ENCODE measurements around the gene KRTAP20-2. TPM values are rescaled to one million over a fixed set of nuclear protein-coding genes. Genes with fewer than 3 reads are reported as not detected.

Gene KRTAP20-2
- polyA plus RNA-seq (ENCODE audit: insufficient read length in 3 of 3) = not detected
- long read RNA-seq, donor 1 = 0 reads
- long read RNA-seq, donor 2 = 0 reads
- long read RNA-seq, donor 3 = 0 reads
- long read RNA-seq, donor 4 = 0 reads
- long read RNA-seq, donor 5 = 0 reads
- long read RNA-seq, donor 6 = 0 reads
- long read RNA-seq, donor 7 = 0 reads
- long read RNA-seq, donor 8 = 0 reads
- long read RNA-seq, donor 9 = 0 reads
- long read RNA-seq, donor 10 = 0 reads
- long read RNA-seq, donor 11 = 0 reads
- long read RNA-seq, donor 12 = 0 reads
- long read RNA-seq, donor 13 = 0 reads
- long read RNA-seq, donor 14 = 0 reads
- long read RNA-seq, donor 15 = 0 reads
- long read RNA-seq, donor 16 = 0 reads

GRCh38 chr21:30634906-30635305, at the start of gene KRTAP20-2:
Gene KRTAP20-2, plus strand, starts transcription at chr21:30635206. Its CDS starts 58 bp downstream, at chr21:30635264.
- DNase-seq (ENCODE audit: extremely low read depth in 1 of 11, low read depth in 9 of 11, low spot score in 4 of 11) = no peak

GRCh38 chr21:30590297-30590696, 44.7 kb upstream of the KRTAP20-2 start, which contains the start of gene KRTAP22-2:
Gene KRTAP22-2, minus strand, starts transcription at chr21:30590397.
- DNase-seq (ENCODE audit: extremely low read depth in 1 of 11, low read depth in 9 of 11, low spot score in 4 of 11) = no peak

DNA sequence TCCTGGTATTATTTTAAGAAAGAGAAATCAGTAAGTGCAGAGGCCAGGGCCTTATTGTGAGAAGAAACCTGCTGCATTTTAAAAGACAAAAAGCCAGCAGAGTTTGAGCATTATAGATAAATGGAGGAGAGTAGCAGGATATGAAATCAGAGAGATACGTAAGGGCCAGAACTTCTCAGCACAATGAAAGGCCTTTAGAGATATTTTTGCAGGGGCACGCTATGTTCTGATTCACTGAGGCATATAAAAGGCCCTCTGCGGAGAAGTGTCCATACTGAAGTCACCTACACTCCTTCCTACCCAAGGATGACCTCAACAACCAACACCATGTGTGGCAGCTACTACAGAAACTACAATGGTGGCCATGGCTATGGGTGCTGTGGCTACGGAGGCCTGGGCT, 42.9 kb upstream of the KRTAP20-2 start, which contains the start of gene KRTAP6-3:
Gene KRTAP6-3 (plus strand): TSS at position 301 of the 400 bp plus-strand sequence. CDS start 6 bp downstream, at position 307.
- no peak for DNase-seq (ENCODE audit: extremely low read depth in 1 of 11, low read depth in 9 of 11, low spot score in 4 of 11)

DNA sequence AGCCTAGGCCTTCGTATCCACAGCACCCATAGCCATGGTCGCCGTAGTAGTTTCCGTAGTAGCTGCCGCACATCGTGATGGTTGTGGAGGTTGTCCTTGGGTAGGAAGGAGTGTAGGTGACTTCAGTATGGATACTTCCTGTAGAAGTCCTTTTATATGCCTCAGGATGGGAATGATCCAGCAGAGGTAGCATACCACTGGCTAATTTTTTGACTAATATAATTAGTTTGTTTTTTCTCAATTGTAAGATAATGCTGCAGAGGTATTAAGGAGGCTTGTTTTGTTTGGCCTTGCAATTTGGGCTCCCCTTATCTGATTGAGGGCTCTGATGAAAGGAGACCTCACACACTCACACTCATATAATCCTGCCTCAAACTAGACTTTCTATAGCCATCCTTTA, 36.2 kb upstream of the KRTAP20-2 start, which contains the start of gene KRTAP6-2:
Gene KRTAP6-2 (minus strand): TSS at position 101 of the 400 bp plus-strand sequence. CDS start 28 bp downstream, at position 73.
- no peak for DNase-seq (ENCODE audit: extremely low read depth in 1 of 11, low read depth in 9 of 11, low spot score in 4 of 11)

- DNase-seq (ENCODE audit: extremely low read depth in 1 of 11, low read depth in 9 of 11, low spot score in 4 of 11) = no peak
Observed at GRCh38 chr21:30600787-30601186, 34.2 kb upstream of the KRTAP20-2 start, which contains the start of gene KRTAP22-1. Gene KRTAP22-1, plus strand, starts transcription at chr21:30601087.

DNA sequence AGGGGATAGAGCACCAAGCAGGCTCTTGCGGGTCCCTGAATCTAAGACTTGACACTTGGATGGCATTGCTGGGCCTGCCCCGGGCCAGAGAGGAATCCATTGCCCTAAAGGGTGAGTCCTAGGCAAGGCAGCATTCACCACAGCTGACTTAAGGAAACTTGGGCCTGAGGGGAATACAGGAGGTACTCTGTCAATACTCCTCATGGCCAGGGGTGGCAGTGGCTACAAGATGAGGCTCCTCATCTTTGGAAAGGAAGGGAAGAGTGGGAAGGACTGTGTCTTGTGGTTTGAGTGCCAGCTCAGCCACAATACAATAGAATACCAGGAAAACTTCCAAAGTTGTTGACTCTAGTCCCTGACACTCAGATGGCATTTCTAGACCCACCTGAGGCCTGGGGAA, 29.0 kb upstream of the KRTAP20-2 start:
- no peak for DNase-seq (ENCODE audit: extremely low read depth in 1 of 11, low read depth in 9 of 11, low spot score in 4 of 11)

DNA sequence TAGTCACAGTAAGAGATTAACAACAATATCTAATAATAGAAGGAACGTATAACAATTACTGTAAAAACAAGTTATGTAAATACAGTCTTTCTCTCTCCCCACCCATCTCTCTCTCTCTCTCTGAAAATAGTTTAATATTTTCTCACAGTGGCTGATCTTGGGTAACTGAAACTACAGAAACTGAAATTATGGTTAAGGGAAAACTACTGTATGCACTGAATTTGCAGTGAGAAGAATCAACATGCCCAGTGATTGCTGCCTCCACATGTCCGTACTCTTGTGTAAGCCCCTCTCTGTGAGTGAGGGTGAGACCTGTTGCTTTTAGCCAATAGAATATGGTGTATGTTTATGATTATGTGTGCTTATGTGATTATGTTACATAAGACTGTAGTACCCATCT, 22.9 kb upstream of the KRTAP20-2 start:
- no peak for DNase-seq (ENCODE audit: extremely low read depth in 1 of 11, low read depth in 9 of 11, low spot score in 4 of 11)

DNA sequence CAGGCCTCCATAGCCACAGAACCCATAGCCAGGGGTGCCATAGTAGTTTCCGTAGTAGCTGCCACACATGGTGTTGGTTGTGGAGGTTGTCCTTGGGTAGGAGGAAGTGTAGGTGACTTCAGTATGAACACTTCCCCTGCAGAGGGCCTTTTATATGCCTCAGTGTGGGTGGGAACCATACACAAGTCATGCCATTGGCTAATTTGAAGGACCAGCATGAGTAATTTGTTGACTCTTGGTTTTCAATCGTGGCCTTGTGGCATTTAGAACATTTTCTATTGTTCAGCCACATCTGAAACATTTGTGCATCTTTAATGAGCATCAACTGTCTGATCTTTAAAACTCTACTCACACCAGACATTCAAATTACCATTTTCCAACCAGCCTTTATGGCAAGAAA, 21.2 kb upstream of the KRTAP20-2 start, which contains the start of gene KRTAP6-1:
Gene KRTAP6-1 (minus strand): TSS at position 95 of the 400 bp plus-strand sequence. CDS start 26 bp downstream, at position 69.
- no peak for DNase-seq (ENCODE audit: extremely low read depth in 1 of 11, low read depth in 9 of 11, low spot score in 4 of 11)

DNA sequence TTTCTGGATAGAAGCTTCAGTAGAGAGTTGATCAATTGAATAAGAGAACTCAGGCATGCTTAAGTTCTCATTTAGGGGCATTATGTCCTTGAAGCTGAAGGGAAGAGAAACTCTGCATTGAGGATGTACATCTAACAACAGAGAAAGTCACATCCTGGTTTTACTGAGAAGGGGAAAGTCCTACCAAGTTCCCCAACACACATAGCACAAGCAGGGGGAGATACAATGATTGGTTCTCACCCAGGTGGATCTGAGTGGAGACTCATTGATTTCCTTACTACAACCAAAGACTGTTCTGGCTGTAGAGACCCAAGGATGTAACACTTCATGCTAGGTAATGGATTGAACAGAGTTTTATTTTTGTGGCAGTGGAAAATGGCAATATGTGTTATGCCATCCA, 19.8 kb upstream of the KRTAP20-2 start:
- no peak for DNase-seq (ENCODE audit: extremely low read depth in 1 of 11, low read depth in 9 of 11, low spot score in 4 of 11)

DNA sequence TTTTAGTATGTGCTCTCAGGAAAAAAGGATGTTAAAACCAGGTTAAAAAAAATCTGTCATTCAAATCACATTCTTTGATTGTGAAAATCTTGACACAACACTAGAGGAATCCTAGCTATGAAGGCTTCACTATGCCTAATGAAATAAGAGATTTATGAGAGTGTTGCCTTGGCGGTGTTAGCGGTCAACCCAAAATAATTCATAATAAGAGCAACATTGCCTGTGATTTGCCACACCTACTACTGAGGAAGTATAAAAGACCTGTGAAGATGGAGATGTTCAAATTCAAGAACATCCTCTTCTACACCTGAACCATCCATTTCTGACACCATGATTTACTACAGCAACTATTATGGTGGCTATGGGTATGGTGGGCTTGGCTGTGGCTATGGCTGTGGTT, 18.9 kb upstream of the KRTAP20-2 start, which contains the start of gene KRTAP20-1:
Gene KRTAP20-1 (plus strand): TSS at position 301 of the 400 bp plus-strand sequence. CDS start 30 bp downstream, at position 331.
- DNase-seq (ENCODE audit: extremely low read depth in 1 of 11, low read depth in 9 of 11, low spot score in 4 of 11) = no peak

DNA sequence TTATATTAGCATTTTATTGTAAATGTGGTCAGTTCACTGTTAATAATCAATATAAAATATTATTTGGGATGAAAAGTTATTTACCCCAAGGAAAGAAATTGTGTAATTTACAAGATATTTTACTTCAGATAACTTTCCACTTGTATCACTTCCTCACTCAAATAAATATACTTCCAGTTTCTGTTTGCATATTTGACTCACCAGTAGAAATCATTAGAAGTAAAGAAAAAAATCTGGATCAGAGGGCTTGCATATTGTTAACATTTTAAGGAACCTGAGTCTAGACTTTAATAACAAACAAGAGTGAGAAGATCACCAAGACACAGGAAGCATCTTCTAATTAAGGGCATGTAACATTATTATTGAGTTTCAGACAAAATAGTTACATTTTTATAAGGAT, 14.9 kb upstream of the KRTAP20-2 start:
- no peak for DNase-seq (ENCODE audit: extremely low read depth in 1 of 11, low read depth in 9 of 11, low spot score in 4 of 11)

GRCh38 chr21:30620522-30620921, 14.5 kb upstream of the KRTAP20-2 start, which contains the start of gene KRTAP20-4:
Gene KRTAP20-4, plus strand, starts transcription at chr21:30620627.
- DNase-seq (ENCODE audit: extremely low read depth in 1 of 11, low read depth in 9 of 11, low spot score in 4 of 11) = no peak

DNA sequence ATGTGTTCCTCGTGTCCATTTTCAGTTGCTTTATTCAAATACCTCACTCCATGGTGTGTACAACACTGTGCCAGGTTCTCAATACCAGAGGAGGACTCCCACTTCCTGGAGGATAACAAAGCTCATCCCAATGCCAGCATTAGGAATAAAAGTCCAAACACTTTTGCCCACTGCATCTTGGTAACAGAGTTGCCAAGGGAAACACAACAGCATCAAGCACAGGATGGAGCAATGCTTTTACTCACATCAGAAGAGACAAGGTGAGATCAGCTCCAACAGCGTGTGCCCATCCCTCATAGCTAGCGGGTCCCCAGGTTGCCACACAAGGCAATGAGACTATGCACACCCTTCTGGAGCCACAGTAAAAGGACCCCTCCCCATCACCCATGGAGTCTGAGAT, 11.6 kb upstream of the KRTAP20-2 start:
- DNase-seq (ENCODE audit: extremely low read depth in 1 of 11, low read depth in 9 of 11, low spot score in 4 of 11) = no peak

DNA sequence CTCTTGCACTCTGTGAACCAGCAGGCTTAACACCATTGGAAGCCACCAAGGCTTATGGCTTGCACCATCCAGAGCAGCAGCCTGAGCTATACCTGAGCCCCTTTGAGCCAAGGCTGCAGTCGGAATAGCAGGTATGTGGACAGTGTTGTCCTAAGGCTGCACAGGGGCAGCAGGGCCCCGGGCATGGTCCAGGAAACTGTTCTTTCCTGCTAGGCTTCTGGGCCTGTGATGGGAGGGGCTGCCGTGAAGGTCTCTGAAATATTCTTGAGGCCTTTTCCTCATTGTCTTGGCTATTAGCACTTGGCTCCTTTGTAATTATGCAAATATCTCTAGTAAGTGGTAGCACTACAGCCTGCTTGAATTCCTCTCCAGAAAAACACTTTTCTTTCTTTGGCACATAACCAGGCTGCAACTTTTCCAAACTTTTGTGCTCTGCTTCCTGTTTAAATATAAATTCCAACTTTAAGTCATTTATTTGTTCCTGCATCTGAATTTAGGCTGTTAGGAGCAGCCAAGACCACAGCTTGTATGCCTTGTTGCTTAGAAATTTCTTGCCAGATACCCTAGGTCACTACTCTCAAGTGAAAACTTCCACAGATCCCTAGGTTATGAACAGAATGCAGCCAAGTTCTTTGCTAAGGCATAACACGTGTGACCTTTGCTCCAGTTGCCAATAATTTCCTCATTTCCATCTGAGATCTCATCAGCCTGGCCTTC, 9.4 kb upstream of the KRTAP20-2 start:
- DNase-seq (ENCODE audit: extremely low read depth in 1 of 11, low read depth in 9 of 11, low spot score in 4 of 11) = no peak

DNA sequence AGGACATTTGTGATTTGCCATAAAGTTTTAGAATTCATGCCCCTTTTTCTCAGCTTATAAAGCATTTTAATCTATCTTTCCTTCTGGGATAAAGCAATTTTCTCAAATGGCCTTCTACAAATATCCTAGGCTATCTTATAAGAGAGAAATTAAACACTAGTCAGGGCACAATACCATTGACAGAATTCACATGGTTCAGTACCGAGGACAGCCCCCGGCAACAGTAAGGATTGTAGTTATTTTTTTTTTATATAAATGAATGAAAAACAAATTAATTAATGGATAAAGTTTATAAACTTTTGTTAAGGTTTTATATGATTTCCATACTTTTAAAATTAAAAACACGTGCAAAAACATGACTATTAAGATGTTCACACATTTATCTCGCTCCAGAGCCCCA, 6.9 kb upstream of the KRTAP20-2 start:
- no peak for DNase-seq (ENCODE audit: extremely low read depth in 1 of 11, low read depth in 9 of 11, low spot score in 4 of 11)

- DNase-seq (ENCODE audit: extremely low read depth in 1 of 11, low read depth in 9 of 11, low spot score in 4 of 11) = no peak
Observed at GRCh38 chr21:30629200-30629599, 5.8 kb upstream of the KRTAP20-2 start.

DNA sequence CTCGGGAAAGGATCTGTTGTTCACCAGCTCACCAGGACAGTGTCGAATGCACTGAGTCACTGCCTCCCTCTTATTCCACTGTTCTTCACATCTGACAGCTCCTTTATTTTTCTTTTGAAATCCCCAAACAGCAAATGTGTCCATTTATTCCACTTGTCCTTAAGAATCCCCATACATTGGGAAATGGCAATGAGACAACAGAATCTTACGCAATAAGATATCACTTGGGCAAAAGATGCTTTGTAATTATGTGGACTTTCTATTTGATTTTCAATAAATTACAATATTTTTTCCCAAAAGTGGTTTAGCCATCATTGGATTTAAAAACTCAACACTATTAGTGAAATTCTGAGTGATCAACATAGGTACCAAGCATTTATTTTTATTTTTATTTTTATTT, 3.7 kb downstream of the KRTAP20-2 start:
- DNase-seq (ENCODE audit: extremely low read depth in 1 of 11, low read depth in 9 of 11, low spot score in 4 of 11) = no peak

DNA sequence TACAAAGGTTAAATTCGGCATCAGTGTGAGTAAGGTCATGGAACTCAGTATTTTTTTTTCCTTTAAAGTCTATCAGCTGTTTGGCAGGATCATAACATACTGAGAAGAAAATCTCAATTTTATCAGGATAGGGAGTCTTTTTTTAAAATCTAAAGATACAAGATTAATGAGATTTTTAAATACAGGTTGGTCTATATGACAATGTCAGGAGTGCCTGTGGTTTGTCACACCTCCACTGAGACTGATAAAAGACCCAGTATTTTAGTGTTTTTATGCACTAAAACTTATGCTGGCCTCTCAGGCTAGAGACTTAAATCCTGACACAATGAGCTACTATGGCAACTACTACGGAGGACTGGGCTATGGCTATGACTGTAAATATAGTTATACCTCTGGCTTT, 7.6 kb downstream of the KRTAP20-2 start, which contains the start of gene KRTAP20-3:
Gene KRTAP20-3 (plus strand): TSS at position 301 of the 400 bp plus-strand sequence.
- no peak for DNase-seq (ENCODE audit: extremely low read depth in 1 of 11, low read depth in 9 of 11, low spot score in 4 of 11)

- DNase-seq (ENCODE audit: extremely low read depth in 1 of 11, low read depth in 9 of 11, low spot score in 4 of 11) = no peak
Observed at GRCh38 chr21:30646904-30647414, 12.0 kb downstream of the KRTAP20-2 start.
